GM12872 (cell line): Measurements from ENCODE around the gene DIP2C.

Experiments
- CTCF ChIP-seq: IDR thresholded peaks from 3 replicates; pipeline ENCODE4 v1.5.1; 2011; ENCODE audit warnings: low read depth, mild to moderate bottlenecking, low read length, moderate library complexity; ENCODE audit not compliant: insufficient read depth

DIP2C gene

GRCh38 chr10:443459-443858, 246.0 kb downstream of the DIP2C start:
- no peak for TF ChIP-seq CTCF

GRCh38 chr10:442209-442608, 247.3 kb downstream of the DIP2C start:
- TF ChIP-seq CTCF, result no peak

GRCh38 chr10:441659-442058, 247.8 kb downstream of the DIP2C start:
- TF ChIP-seq CTCF, result no peak

- TF ChIP-seq CTCF, result no peak
Observed at GRCh38 chr10:440127-440526, 249.3 kb downstream of the DIP2C start.

GRCh38 chr10:437698-438490, 251.6 kb downstream of the DIP2C start:
- no peak for TF ChIP-seq CTCF

- TF ChIP-seq CTCF, result no peak
Observed at GRCh38 chr10:436911-437665, 252.4 kb downstream of the DIP2C start.

GRCh38 chr10:436013-436697, 253.3 kb downstream of the DIP2C start:
- no peak for TF ChIP-seq CTCF
